ENCODE measurements around the gene IGF2.

Gene IGF2

GRCh38 chr11:2171591-2172003 lies 32.4 kb upstream of the IGF2 start, which contains the start of gene TH:
TSS of gene TH (minus strand) at chr11:2171815. CDS start at chr11:2171786, 29 bp downstream.
- no peak for DNase-seq

GRCh38 chr11:2169626-2170570 lies 30.7 kb upstream of the IGF2 start:
- no peak for DNase-seq

GRCh38 chr11:2169005-2169378 lies 29.8 kb upstream of the IGF2 start:
- DNase-seq = no peak

- DNase-seq = peak; percentile 5
Observed at GRCh38 chr11:2168286-2169004, 29.3 kb upstream of the IGF2 start.

GRCh38 chr11:2167141-2168045 lies 28.2 kb upstream of the IGF2 start:
- peak; percentile 42 for DNase-seq

GRCh38 chr11:2166091-2166851 lies 27.1 kb upstream of the IGF2 start:
- DNase-seq = peak; percentile 84

GRCh38 chr11:2165571-2165970 lies 26.4 kb upstream of the IGF2 start:
- DNase-seq = no peak

GRCh38 chr11:2164861-2165555 lies 25.8 kb upstream of the IGF2 start:
- no peak for DNase-seq

GRCh38 chr11:2164081-2164480 lies 24.9 kb upstream of the IGF2 start:
- DNase-seq = no peak

GRCh38 chr11:2163428-2163978 lies 24.3 kb upstream of the IGF2 start:
- DNase-seq = no peak

- DNase-seq = no peak
Observed at GRCh38 chr11:2160736-2161259, 21.6 kb upstream of the IGF2 start, which contains the start of gene INS. TSS of gene INS (minus strand) at chr11:2161209. CDS start at chr11:2160971, 238 bp downstream.

- DNase-seq = no peak
Observed at GRCh38 chr11:2159536-2160413, 20.6 kb upstream of the IGF2 start.

GRCh38 chr11:2158966-2159365 lies 19.8 kb upstream of the IGF2 start:
- no peak for DNase-seq

GRCh38 chr11:2158296-2158737 lies 19.1 kb upstream of the IGF2 start:
- DNase-seq = no peak

- DNase-seq = no peak
Observed at GRCh38 chr11:2157294-2158040, 18.3 kb upstream of the IGF2 start.

GRCh38 chr11:2156416-2157182 lies 17.4 kb upstream of the IGF2 start:
- no peak for DNase-seq

GRCh38 chr11:2155511-2155910 lies 16.3 kb upstream of the IGF2 start:
- no peak for DNase-seq

GRCh38 chr11:2154889-2155288 lies 15.7 kb upstream of the IGF2 start:
- no peak for DNase-seq
